Cortex of kidney (tissue), 1 donor: Measurements from ENCODE around the gene ZNF496.
"Not testable (repeated sequence)": the region's sequence is repeated elsewhere in the genome, so short reads cannot be mapped to it uniquely, and the experiment has no call there.

ENCODE experiments used
- DNase-seq: peaks from one replicate; lab custom pipeline; 2025; lab: John Stamatoyannopoulos, UW

ZNF496 gene

DNA sequence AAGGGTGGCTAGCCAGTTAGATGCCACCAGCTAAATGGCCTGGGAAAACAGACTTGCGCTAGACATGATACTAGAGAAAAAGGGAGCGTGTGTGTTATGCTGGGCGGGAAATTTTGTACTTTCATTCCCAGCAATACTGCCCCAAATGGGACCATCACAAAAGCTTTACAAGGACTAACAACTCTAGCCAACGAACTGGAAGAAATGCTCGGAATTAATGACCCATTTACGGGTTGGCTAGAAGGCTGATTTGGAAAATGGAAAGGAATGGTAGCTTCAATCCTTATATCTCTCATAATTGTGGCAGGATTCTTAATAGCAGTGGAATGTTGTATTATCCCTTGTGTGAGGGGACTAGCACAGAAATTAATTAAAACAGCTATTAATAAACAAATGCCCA is 27.9 kb upstream of the ZNF496 start:
- DNase-seq = no peak

DNA sequence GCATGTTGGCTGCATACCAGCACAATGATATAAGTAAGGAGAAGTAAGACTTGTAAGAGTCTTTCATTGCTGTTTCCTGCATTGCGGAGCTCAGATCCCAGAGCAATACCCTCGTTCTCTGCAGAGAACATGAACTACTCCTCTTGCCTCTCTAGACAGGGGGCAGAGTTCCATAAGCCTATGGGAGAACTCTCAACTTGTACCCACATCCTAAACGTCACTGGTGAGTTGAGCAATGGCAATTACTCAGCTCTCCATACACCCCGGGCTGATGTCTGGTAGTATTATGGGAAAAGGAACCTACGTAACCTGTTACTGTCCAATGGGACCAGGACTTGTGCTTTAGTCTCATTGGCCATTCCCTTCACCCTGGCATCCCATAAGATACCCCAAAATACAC is 27.3 kb upstream of the ZNF496 start:
- no peak for DNase-seq

DNA sequence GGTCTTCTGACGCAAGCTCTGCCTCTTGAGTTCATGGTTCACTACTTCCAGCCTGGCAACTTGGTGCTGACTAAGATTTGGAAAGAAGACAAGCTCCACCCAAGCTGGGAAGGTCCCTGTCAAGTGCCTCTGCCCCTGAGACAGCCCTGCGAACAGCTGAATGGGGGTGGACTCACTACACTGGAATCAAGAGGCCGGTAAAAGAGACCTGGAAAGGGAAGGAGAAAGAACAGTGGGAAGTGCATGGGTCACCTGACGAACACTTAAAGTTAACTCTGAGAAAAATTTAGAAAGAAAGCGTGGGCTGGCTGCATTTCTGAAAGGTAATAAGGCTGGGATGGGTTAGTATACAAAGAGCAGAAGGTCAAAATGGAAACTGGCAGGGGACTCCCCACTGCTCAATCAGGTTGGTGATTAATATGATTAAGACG is 26.1 kb upstream of the ZNF496 start:
- no peak for DNase-seq

DNA sequence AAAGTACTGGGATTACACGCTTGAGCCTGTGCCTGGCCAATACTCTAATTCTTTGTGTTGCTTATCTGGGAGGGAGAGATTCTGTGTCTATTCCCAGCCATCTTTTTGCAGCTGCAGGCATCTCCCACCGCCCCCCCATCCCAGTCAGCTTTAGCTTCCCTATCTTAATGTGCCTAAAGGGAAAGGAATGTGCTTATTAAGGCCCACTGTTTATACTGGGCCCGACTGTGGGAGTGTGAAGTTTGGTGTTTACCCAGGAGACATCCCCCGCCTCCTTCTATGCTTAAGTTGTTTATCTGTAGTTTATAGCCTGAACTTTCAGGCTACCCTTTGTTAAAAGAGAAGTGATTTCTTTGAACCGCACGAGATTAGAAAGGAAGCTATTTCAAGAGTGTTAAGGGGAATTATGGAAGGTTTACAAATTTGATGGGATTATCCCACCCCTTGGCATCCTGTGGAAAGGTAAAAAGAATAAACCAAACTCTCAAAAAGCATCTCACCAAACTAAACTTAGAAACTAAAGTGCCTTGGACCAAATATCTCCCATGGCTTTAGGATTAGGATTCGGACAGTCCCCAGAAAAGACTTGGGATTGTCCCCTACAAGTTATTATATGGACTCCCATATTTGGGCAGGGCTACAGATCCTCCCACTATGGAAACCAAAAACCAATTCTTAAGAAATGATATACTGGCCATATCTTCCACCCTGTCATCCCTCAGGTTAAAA is 25.5 kb upstream of the ZNF496 start:
- no peak for DNase-seq

DNA sequence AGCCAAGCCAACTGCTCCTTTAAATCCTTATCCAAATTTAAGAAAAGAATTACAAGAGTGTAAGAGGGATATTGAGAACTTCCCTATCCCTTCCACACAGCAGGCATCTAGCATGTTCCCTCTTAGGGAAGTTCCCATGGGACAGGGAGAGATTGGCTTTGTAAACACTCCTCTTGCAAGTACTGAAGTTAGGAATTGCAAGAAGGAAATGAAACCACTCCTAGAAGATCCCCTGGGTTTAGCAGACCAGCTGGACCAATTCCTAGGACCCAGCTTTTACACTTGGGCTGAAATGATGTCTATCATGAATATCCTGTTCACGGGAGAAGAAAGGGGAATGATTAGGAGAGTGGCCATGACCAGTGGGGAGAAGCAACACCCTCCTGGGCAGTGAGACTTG is 23.5 kb upstream of the ZNF496 start:
- DNase-seq = not testable (repeated sequence)

DNA sequence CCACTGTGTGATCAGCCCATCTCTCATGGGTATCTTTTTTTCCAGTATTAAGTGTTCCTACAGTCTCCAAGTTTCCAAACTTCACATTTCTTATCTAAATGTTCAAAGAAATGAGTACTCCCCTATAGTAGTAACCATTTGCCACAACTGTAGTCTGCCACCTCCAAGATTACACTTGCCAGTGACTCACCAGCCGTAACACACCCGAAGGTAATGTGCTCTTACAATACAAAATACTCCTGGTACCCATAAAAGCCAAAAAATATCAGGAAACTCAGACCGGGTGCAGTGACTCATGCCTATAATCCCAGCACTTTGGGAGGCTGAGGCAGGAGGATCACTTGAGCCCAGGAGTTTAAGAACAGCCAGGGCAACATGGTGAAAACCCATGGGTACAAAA is 20.5 kb upstream of the ZNF496 start:
- no peak for DNase-seq

DNA sequence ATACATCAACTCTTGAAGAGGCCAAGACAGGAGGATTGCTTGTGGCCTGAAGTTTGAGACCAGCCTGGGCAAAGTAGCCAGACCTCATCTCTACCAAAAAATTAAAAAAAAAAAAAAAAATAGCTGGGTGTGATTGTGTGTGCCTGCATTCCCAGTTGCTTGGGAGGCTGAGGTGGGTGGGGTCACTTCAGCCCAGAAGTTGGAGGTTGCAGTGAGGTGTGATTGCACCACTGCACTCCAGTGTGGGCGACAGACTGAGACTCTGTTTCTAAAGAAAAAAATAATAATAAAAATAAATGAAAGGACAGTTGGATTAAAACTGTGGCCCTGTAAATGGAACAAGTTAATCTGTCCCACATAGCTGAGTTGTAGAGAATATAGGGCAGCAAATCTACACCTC is 18.9 kb upstream of the ZNF496 start:
- DNase-seq = no peak

DNA sequence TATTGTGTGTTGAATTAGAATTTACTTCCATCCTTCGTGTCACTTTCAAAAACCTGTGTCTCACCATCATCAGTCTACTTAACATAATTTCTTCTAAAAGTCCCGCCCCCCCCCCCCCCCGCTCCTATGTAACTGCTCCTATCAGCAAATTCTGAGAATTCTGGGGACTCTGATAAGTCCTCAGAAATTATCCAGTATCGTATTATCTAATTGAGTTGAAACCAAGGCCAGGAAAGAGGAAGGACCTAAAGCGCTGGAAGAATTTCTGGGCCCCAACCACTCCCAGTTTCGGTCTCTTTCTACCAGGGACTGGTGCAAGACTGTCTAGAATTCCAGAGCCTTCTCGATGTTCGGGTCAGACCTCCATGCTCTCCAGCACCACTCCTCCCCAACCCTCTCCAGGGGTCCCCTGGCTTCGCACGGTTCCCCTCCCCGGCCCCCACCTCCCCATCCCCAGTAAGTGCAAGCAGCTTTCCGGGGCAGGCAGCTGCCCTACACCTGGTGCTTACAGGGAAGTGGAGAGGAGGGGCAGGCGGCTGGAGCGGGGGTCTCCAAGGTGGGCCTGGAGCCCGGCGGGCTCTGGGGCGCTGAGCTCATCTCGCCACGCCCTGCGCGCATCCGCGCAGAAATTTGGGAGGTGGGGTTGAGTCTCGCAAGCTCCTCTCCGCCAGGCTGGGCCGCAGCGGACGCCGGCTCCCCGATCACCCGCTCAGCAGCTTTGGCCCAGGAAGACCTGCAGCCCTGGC is 16.0 kb upstream of the ZNF496 start:
- no peak for DNase-seq

DNA sequence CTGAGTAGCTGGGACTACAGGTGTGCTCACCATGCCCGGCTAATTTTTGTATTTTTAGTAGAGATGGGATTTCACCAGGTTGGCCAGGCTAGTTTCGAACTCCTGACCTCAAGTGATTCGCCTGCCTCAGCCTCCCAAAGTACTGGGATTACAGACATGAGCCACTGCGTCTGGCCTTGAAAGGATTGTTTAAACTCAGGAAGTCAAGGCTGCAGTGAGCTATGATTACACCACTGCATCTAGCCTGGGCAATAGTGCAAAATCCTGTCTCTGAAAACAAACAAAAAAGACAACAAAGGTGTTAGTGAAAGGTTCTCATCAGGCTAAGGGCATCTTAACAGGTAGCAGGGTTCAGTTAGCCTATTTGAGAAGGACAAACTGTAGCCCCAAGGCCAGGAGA is 14.2 kb upstream of the ZNF496 start:
- no peak for DNase-seq

DNA sequence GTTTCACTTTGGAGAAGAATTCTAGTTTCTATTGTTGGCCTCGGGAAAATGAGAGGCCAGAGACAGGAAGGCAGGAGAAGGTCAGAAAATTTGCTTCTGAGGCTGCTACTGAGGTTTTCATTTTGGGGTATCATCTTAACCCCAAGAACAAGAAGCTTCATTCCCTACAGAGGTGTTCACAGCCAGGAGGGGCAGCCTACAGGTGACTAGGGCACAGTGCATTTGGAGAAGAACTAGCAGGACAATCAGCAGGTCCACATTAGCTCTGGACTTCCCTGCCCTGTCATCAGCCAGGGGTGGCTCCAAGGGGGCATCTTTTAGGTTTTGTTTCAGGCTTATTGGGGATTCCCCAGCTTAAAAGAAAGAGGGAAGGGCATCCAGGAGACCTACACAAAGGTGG is 12.1 kb upstream of the ZNF496 start:
- no peak for DNase-seq

DNA sequence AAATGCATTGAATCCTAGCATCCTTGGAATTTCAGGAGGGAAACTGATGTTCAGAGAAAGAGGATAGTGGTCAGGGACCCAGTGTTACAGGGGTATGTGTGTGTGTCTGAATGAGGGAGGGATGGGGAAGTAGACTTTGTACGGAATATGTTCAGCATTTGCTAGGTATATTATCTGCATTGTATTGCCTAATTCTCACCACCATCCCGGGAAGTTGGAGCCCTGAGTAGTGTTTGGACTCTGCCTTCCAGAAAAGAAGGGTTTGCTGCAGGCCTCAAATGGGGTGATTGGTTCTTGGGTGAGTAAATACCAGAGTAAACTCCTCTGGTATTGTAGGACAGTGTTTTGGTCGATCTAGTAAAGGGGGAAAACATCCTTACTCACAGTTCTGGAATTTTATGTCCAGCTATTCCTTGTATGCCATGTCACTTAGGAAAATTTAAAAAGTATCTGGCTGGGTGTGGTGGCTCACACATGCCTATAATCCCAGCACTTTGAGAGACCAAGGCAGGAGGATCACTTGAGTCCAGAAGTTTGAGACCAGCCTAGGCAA is 7.1 kb upstream of the ZNF496 start:
- DNase-seq = no peak

DNA sequence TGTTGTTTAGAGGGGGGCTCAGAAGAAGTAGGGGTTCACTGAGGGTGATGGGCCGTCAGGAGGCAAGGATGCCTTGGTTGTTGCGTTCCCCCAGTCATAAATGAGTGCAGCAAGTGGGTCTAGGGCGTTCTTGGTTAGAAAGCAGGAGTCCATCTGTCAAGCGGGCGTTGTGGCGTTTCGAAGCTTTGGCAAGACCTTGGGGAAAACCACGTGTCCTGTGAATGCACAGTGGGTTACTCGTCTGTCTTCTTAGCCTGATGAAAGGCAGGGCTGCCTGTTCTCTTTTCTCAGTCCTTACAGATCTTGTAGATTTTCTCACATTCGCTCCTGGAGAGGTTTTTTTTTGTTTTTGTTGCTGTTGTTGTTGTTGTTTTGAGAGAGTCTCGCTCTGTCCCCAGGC is 6.3 kb upstream of the ZNF496 start:
- no peak for DNase-seq

DNA sequence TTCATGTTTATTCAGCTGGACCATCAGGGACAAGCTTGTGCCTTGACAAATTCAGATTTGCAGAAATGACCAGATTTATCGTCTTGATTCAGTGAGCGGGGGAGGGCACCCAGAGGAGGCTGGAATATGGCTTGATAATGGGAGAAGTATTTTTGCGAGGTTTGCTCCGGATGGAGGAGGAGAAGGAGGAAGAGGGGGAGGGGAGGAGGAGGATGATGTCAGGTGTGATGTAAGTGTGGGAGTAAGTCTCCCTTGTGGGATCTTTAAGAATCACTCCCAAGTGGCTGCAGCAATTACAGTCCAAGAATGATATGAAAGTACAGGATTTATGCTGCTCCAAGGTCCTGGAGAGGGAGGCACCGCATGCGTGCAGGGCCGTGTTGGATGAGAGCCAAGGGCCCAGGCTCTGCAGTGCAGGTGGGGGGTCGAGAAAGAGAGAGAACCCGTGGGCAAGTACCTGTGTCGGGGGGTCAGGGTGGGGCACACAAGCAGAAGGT is 5.6 kb upstream of the ZNF496 start:
- no peak for DNase-seq

DNA sequence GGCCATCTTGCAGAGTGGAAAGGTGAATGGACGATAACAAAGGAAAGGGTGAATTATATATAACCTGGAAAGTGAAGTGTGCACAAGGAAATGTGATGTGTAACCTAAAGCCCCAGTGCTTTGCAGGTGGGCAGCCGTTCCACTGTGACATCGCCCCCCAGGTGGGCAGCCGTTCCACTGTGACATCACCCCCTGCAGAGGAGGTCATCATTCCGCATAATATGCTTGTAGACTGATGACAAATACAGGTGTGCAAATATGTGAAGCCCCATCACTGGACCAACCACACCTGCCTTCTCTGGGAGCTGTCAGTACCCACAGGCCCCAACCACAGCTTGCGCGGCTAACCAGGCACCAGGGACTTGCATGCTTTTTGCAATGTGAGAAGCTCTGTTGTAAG is 4.7 kb upstream of the ZNF496 start:
- no peak for DNase-seq

DNA sequence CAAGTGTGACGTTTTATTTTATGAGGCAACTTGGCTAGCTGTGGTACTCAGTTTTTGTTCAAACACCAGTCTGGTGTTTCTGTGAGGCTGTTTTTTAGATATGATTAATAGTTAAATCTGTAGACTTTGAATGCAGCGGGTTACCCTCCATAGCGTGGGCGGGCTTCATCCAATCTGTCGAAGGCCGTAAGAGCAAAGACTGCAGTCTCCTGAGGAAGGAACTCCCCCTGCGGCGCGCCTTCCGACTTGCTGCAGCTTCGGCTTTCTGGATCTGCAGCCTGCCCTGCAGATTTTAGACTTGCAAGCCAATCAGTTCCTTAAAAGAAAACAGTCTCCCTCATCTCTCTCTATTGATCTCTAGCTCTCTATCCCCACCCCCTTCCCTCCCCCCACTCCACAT is 4.2 kb upstream of the ZNF496 start:
- DNase-seq = no peak

DNA sequence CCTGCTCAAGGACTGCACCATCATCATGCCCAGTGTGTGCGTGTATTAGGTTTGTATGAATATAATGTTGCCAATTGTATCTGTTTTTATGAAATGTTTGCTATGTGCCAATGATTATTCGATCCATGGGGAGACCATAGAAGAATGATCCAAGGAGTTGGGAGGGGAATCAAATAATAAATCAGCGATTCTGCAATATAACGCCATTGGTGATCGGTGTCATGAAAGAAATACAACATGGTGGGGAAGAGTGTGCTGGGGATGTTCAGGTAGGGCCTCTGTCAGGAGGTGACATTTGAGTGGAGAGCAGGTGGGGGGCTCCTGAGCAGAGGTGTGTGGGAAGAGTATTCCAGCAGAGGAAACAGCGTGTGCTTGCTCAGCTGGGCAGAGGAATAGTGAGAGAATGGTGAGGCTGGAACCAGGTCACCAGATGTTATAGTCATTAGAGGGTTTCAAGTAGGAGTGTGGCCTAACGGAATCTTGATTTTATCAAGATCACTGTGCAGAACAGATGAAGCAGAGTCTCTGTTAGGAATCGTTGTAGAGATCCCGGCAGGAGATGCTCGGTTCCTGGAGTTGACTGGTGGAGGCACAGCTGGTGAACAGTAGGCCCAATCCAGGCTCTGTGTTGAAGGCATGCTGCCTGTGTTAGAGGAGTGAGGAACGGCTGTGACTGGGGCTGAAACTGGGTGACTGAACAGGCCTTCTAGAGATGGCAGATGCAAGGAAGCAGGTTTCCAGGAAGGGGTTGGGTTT is 2.9 kb upstream of the ZNF496 start:
- no peak for DNase-seq

DNA sequence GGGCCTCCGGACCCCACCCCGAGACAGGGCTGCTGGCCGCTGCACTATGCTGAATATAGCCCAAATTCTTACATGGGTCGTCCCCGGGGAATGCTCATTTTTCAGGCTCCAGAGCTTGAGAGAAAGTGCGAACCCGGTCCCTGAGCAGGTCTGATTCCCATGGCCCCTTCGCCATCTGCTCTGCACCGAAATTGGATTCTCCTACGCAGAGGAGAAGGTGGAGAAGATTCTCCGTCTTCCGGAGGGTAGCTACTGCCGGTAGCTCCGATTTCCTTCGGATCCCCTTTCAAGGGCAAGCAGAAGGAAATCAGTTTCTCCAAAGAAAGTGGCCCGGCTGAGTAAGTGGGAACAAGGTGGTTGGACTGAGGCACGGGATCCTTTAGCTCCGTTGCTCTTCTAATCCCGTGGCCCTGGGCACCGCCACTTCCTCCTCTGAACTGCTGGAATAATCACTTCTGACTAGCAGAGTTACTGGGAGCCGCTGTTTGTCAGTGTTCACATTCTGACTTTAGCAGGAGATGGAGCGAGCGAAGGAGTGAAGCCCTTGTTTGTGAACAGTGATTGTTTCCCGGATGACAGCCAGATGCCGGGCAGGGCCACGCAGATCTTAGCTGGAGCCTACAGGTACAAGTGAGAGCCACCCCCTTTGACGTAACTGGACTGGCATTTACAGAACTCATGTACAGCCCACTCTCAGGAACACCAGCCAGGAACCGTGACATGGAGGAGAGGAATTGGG is 1.1 kb upstream of the ZNF496 start:
- DNase-seq = no peak

DNA sequence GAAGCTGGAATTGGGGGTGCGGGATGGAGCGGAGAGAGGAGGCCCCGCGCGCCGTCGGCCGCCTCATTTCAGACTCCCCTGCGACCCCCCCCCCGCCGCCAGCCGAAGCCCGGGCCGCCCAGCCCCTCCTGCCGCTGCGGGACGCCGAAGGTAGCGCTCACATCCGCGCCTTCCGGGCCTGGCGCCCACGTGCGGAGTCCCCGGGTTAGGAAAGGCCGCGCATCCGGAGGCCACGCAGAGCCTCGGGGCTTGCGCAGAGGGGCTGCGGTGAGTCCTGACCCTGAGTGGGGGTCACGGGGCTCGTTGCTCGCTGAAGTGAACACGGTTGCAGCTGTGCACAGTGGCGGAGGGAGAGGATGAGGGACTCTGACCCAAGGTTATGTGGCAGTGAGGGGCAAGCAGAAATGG is 552 bp upstream of the ZNF496 start:
- DNase-seq = no peak

DNA sequence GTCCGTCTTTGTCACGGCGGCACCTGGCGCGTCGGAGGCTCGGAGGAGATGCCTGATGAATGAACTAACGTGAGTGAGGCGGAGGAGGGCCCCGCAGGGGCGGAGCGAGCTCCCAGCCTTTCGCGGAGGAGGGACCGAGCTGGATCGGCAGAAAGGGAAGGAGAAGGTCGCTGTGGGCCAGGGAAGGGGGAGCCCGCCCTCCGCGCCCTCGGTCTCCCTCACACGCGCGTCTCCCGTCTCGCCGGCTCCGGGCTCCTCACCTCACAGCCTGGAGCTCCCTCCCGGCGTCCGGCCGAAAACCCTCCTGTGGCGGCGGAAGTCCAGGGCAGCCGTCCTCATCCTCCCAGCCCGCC is 519 bp downstream of the ZNF496 start:
- DNase-seq = no peak

DNA sequence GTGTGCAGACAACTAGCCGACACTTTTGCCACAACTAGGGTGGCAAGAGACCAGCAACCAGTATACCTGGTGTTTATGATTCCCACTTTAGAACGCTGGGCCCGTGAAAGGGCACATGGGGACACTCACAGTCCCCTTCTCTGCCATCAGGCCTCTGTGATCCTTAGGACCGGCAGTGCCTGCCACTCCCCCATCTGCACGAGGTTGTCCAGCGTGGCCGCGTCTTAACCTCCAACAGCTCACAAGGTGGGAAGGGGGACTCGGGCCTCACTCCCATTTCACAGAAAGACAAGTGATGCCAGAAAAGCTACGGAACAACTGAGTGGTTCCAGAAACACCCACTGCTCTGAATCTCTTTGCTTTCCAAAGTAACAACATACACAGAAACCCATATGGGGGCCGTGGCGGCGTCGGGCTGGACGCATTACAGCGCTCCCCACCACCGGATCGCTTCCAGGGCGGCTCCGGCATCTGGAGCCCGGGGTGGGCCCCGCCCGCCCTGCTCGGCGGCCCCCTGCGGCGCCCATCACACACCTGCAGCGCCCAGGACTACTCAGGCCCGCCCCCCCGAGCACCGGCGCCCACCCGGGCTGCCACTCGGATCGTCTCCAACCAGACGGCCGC is 1.0 kb downstream of the ZNF496 start:
- no peak for DNase-seq

DNA sequence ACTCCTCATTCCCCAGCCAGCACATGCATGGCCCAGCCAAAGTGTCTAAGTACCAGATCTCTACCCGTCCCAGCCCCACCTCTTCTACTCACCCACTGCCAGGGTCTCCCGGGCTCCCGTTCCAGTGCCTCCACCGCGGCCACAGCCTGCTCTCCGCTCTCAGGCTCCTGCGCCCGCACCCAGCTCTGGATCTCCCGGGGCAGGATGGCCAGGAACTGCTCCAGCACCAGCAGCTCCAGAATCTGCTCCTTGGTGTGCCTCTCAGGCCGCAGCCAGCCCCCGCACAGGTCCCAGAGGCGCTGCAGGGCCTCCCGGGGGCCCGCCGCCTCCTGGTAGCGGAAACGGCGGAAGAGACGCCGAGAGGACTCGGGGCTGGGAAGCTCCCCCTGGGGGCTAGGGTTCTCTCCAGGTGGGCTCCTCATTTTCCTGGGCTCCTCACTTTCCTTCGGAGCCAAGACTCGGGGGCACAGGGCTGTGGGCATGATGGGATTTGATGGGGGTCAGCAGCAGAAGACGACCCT is 2.5 kb downstream of the ZNF496 start:
- DNase-seq = no peak
